Measurements from ENCODE around the gene P4HB. TPM values are rescaled to one million over a fixed set of nuclear protein-coding genes. Genes with fewer than 3 reads are reported as not detected.

Gene P4HB
- total RNA-seq, 1 experiment from 2014 or later, result 1,949 TPM

Other genes starting within 250 kb of the P4HB start
- gene NPLOC4, start 223.4 kb downstream of the P4HB start, total RNA-seq (2014; rRNA removed; shearing (Covaris generic)), result 139 TPM in 2 replicates
- gene TSPAN10, start 223.3 kb downstream of the P4HB start, total RNA-seq (2014; rRNA removed; shearing (Covaris generic)), result 70.6 and 85.2 TPM in 2 replicates
- 0.67 TPM in 1 of 2 replicates, not detected in the other for gene PDE6G, start 204.0 kb downstream of the P4HB start, total RNA-seq (2014; rRNA removed; shearing (Covaris generic))
- 96.8 and 106 TPM in 2 replicates for gene OXLD1, start 193.9 kb downstream of the P4HB start, total RNA-seq (2014; rRNA removed; shearing (Covaris generic))
- gene CCDC137, start 193.8 kb downstream of the P4HB start, total RNA-seq (2014; rRNA removed; shearing (Covaris generic)), result 52.0 and 56.8 TPM in 2 replicates
- 46.1 and 52.5 TPM in 2 replicates for gene ARL16, start 176.7 kb downstream of the P4HB start, total RNA-seq (2014; rRNA removed; shearing (Covaris generic))
- 155 and 174 TPM in 2 replicates for gene HGS, start 176.5 kb downstream of the P4HB start, total RNA-seq (2014; rRNA removed; shearing (Covaris generic))
- gene MRPL12, start 157.2 kb downstream of the P4HB start, total RNA-seq (2014; rRNA removed; shearing (Covaris generic)), result 24.9 and 29.5 TPM in 2 replicates
- gene SLC25A10, start 148.3 kb downstream of the P4HB start, total RNA-seq (2014; rRNA removed; shearing (Covaris generic)), result 45.5 and 50.6 TPM in 2 replicates
- gene GCGR, start 56.4 kb downstream of the P4HB start, total RNA-seq (2014; rRNA removed; shearing (Covaris generic)), result not detected in 2 replicates
- gene MCRIP1, start 27.2 kb downstream of the P4HB start, total RNA-seq (2014; rRNA removed; shearing (Covaris generic)), result 144 and 162 TPM in 2 replicates
- gene PPP1R27, start 25.5 kb downstream of the P4HB start, total RNA-seq (2014; rRNA removed; shearing (Covaris generic)), result 0.56 and 0.63 TPM in 2 replicates
- gene ARHGDIA, start 10.8 kb upstream of the P4HB start, total RNA-seq (2014; rRNA removed; shearing (Covaris generic)), result 288 and 306 TPM in 2 replicates
- 245 and 252 TPM in 2 replicates for gene ALYREF, start 31.1 kb upstream of the P4HB start, total RNA-seq (2014; rRNA removed; shearing (Covaris generic))
- 315 and 336 TPM in 2 replicates for gene ANAPC11, start 31.2 kb upstream of the P4HB start, total RNA-seq (2014; rRNA removed; shearing (Covaris generic))
- gene NPB, start 41.7 kb upstream of the P4HB start, total RNA-seq (2014; rRNA removed; shearing (Covaris generic)), result 0.08 and 0.34 TPM in 2 replicates
- 86.6 and 105 TPM in 2 replicates for gene PCYT2, start 50.9 kb upstream of the P4HB start, total RNA-seq (2014; rRNA removed; shearing (Covaris generic))
- 23.6 and 24.7 TPM in 2 replicates for gene SIRT7, start 57.6 kb upstream of the P4HB start, total RNA-seq (2014; rRNA removed; shearing (Covaris generic))
- gene MAFG, start 67.2 kb upstream of the P4HB start, total RNA-seq (2014; rRNA removed; shearing (Covaris generic)), result 73.1 and 73.9 TPM in 2 replicates
- 335 and 351 TPM in 2 replicates for gene PYCR1, start 76.8 kb upstream of the P4HB start, total RNA-seq (2014; rRNA removed; shearing (Covaris generic))
- not detected in 2 replicates for gene MYADML2, start 86.7 kb upstream of the P4HB start, total RNA-seq (2014; rRNA removed; shearing (Covaris generic))
- 3.0 TPM in 2 replicates for gene NOTUM, start 100.7 kb upstream of the P4HB start, total RNA-seq (2014; rRNA removed; shearing (Covaris generic))
- gene ASPSCR1, start 117.1 kb upstream of the P4HB start, total RNA-seq (2014; rRNA removed; shearing (Covaris generic)), result 80.5 and 81.9 TPM in 2 replicates
- 130 and 134 TPM in 2 replicates for gene CENPX, start 162.3 kb upstream of the P4HB start, total RNA-seq (2014; rRNA removed; shearing (Covaris generic))
- gene LRRC45, start 162.8 kb upstream of the P4HB start, total RNA-seq (2014; rRNA removed; shearing (Covaris generic)), result 33.7 and 40.4 TPM in 2 replicates
- 38.0 and 45.8 TPM in 2 replicates for gene RAC3, start 171.1 kb upstream of the P4HB start, total RNA-seq (2014; rRNA removed; shearing (Covaris generic))
- gene DCXR, start 177.2 kb upstream of the P4HB start, total RNA-seq (2014; rRNA removed; shearing (Covaris generic)), result 120 and 129 TPM in 2 replicates
- gene RFNG, start 191.3 kb upstream of the P4HB start, total RNA-seq (2014; rRNA removed; shearing (Covaris generic)), result 29.2 and 29.3 TPM in 2 replicates
- 284 and 295 TPM in 2 replicates for gene GPS1, start 191.4 kb upstream of the P4HB start, total RNA-seq (2014; rRNA removed; shearing (Covaris generic))
- 182 and 198 TPM in 2 replicates for gene DUS1L, start 205.3 kb upstream of the P4HB start, total RNA-seq (2014; rRNA removed; shearing (Covaris generic))
- gene FASN, start 237.7 kb upstream of the P4HB start, total RNA-seq (2014; rRNA removed; shearing (Covaris generic)), result 147 and 184 TPM in 2 replicates